Measurements from ENCODE around the gene TTC21A.

DNA sequence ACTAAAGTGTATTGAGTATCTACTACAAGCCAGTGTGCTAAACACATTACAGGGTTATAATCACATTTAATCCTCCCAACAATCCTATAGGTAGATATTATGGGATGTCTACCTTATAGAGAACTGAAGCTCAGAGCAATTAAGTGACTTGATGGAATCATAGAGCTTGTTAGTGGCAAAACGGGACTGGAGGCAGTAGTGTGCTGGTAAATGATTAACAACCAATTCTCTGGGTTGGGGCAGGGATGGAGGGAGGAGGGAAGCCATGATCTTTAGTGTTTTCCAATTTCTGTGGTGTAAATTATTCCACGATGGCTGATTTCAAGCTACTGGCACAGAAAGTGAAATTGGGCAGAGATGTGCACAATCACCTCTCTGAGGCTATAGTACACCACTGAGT is 64.4 kb downstream of the TTC21A start:
- TF ChIP-seq, protein P1, sequence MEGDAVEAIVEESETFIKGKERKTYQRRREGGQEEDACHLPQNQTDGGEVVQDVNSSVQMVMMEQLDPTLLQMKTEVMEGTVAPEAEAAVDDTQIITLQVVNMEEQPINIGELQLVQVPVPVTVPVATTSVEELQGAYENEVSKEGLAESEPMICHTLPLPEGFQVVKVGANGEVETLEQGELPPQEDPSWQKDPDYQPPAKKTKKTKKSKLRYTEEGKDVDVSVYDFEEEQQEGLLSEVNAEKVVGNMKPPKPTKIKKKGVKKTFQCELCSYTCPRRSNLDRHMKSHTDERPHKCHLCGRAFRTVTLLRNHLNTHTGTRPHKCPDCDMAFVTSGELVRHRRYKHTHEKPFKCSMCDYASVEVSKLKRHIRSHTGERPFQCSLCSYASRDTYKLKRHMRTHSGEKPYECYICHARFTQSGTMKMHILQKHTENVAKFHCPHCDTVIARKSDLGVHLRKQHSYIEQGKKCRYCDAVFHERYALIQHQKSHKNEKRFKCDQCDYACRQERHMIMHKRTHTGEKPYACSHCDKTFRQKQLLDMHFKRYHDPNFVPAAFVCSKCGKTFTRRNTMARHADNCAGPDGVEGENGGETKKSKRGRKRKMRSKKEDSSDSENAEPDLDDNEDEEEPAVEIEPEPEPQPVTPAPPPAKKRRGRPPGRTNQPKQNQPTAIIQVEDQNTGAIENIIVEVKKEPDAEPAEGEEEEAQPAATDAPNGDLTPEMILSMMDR (IDR thresholded peaks at IDR 0.05; ENCODE audit: low read length), result no peak
- no peak for TF ChIP-seq EZH2 (optimal IDR thresholded peaks at IDR 0.05; ENCODE audit: low read depth, low read length)
